HepG2 (cell line): ENCODE results near the gene GPR156. TPM values are rescaled to one million over a fixed set of nuclear protein-coding genes. Genes with fewer than 3 reads are reported as not detected.

Source experiments
- ATAC-seq: fragments of 200-7000 bp; cut with Tn5 transposase; 3 replicates; pipeline ENCODE4 v1.9.1; 2020; ENCODE audit warnings: mild to moderate bottlenecking, moderate library complexity
- BruUV-seq: library from RNA; stranded (reverse); fragments of 400-500 nt; replicated peaks from 2 replicates; lab custom pipeline; 2021; lab: Mats Ljungman, UMichigan
- CTCF ChIA-PET: fragments of 300-600 bp; formaldehyde crosslinking; extraction: SDS; loops from one replicate; lab custom pipeline; 2021; ENCODE audit warnings: low total read pairs, inconsistent platforms, low intra/inter-chr PET ratio; lab: Yijun Ruan, JAX
- POLR2A ChIA-PET: fragments of 350-600 bp; sonication (Branson Sonifier 250); formaldehyde crosslinking; loops from one replicate; lab custom pipeline; 2020; ENCODE audit warnings: antibody characterized with exemption, inconsistent platforms; lab: Yijun Ruan, JAX
- DNase-seq: peaks from one replicate; pipeline ENCODE4 v3.0.0-alpha.2; 2015; ENCODE audit warnings: low spot score
- FAIRE-seq: peaks from 3 replicates; lab custom pipeline; 2011; peaks lifted over from hg19 to GRCh38; lab: Jason Lieb, UNC
- H2AFZ ChIP-seq: one replicate; pipeline ENCODE4 v1.6.1; 2011; ENCODE audit warnings: low read length, inconsistent platforms
- H3K27ac ChIP-seq: fragments of 300-600 bp; 3 replicates; pipeline ENCODE4 v1.8.0; 2011; ENCODE audit warnings: mixed run types, mild to moderate bottlenecking, mixed read lengths, low read length, inconsistent platforms; ENCODE audit not compliant: insufficient read depth; ENCODE audit errors: extremely low read length
- H3K27me3 ChIP-seq, 2 experiments: fragments of 200-600 bp in 1 of 2; 2 replicates in 1 of 2; 3 replicates in 1 of 2; pipeline versions ENCODE4 v1.6.0 to v1.8.0; 2011; ENCODE audit warnings: low read length in 2 of 2, mild to moderate bottlenecking in 2 of 2, moderate library complexity in 2 of 2, inconsistent platforms in 1 of 2; ENCODE audit not compliant: insufficient read depth in 2 of 2, control insufficient read depth in 1 of 2
- H3K36me3 ChIP-seq, 2 experiments: fragments of 200-600 bp in 1 of 2; replicated peaks in 1 of 2; 2 replicates in 1 of 2; 3 replicates in 1 of 2; pipeline versions ENCODE4 v1.5.1 to v1.8.0; 2011; ENCODE audit warnings: low read length in 2 of 2, inconsistent platforms in 1 of 2; ENCODE audit not compliant: insufficient read depth in 2 of 2, control insufficient read depth in 1 of 2
- H3K4me1 ChIP-seq: 2 replicates; pipeline ENCODE4 v1.5.1; 2012; ENCODE audit warnings: low read length, inconsistent platforms; ENCODE audit not compliant: insufficient read depth
- H3K4me2 ChIP-seq: 2 replicates; pipeline ENCODE4 v1.6.0; 2011; ENCODE audit warnings: low read depth, low read length, inconsistent platforms
- H3K4me3 ChIP-seq, 3 experiments: fragments of 200-600 bp in 1 of 3; sonication (generic), shearing (Covaris generic) in 1 of 3; replicated peaks in 1 of 3; 2 replicates each; pipeline ENCODE4 v1.5.1; 2011 to 2016; ENCODE audit warnings: low read length in 3 of 3, inconsistent platforms in 2 of 3, low read depth in 2 of 3, mild to moderate bottlenecking in 2 of 3, control low read depth in 1 of 3, mixed read lengths in 1 of 3; ENCODE audit not compliant: insufficient read depth in 1 of 3
- H3K79me2 ChIP-seq: one replicate; pipeline ENCODE4 v1.6.1; 2011; ENCODE audit warnings: low read length, inconsistent platforms; ENCODE audit not compliant: insufficient read depth
- H3K9ac ChIP-seq: 2 replicates; pipeline ENCODE4 v1.6.0; 2011; ENCODE audit warnings: mild to moderate bottlenecking, low read depth, low read length, inconsistent platforms; ENCODE audit not compliant: insufficient read depth
- H3K9me3 ChIP-seq: 2 replicates; pipeline ENCODE4 v1.5.1; 2012; ENCODE audit warnings: mild to moderate bottlenecking, low read length
- H4K20me1 ChIP-seq: 2 replicates; pipeline ENCODE4 v1.6.0; 2011; ENCODE audit warnings: inconsistent platforms, mild to moderate bottlenecking, low read length, moderate library complexity; ENCODE audit not compliant: insufficient read depth
- FOXK1 ChIP-seq: sonication (generic); formaldehyde crosslinking; IDR thresholded peaks from 2 replicates; pipeline ENCODE4 v1.4.0; 2020; ENCODE audit warnings: low read depth, missing genetic modification reagents, borderline replicate concordance
- HNF4G ChIP-seq, 2 experiments: sonication (generic) in 1 of 2; formaldehyde crosslinking in 1 of 2; IDR thresholded peaks; 2 replicates each; pipeline versions ENCODE4 v1.4.0 to v1.6.1; 2011 to 2020; ENCODE audit warnings: borderline replicate concordance in 2 of 2, low read depth in 2 of 2, mild to moderate bottlenecking in 2 of 2, low read length in 1 of 2, missing genetic modification reagents in 1 of 2, moderate library complexity in 1 of 2
- HOXA9 ChIP-seq: sonication (generic); formaldehyde crosslinking; IDR thresholded peaks from 2 replicates; pipeline ENCODE4 v1.8.1; 2022; ENCODE audit warnings: missing genetic modification reagents, mild to moderate bottlenecking, moderate library complexity, borderline replicate concordance
- NCOA2 ChIP-seq: sonication (generic); formaldehyde crosslinking; IDR thresholded peaks from 2 replicates; pipeline ENCODE4 v1.8.0; 2022; ENCODE audit warnings: inconsistent platforms
- SRSF9 ChIP-seq: fragments of 200-400 bp; formaldehyde crosslinking; IDR thresholded peaks from 2 replicates; pipeline ENCODE4 v1.6.1; 2018; ENCODE audit warnings: borderline replicate concordance, mild to moderate bottlenecking, low read depth, low read length; ENCODE audit not compliant: insufficient read depth, poor library complexity, severe bottlenecking
- SRY ChIP-seq: sonication (generic); formaldehyde crosslinking; IDR thresholded peaks from 2 replicates; pipeline ENCODE4 v1.8.0; 2022; ENCODE audit warnings: mild to moderate bottlenecking, missing genetic modification reagents
- ZBTB21 ChIP-seq: sonication (generic); formaldehyde crosslinking; IDR thresholded peaks from 2 replicates; pipeline ENCODE4 v1.4.0; 2020; ENCODE audit warnings: missing genetic modification reagents
- WGBS: methylation state at CpG from one replicate; pipeline ENCODE4 v1.1.6; 2017; ENCODE audit warnings: low lambda C conversion rate; 5-methylcytosine and 5-hydroxymethylcytosine counted together
- in situ Hi-C: cut with HindIII; loops from 2 replicates; pipeline ENCODE4 v1.10.0; 2017; ENCODE audit warnings: low pct_unique_long_range_greater_than_20kb; ENCODE audit not compliant: extremely low pct_ligation_motif_present
- intact Hi-C: fragments of 100-400 bp; cut with micrococcal nuclease; formaldehyde crosslinking; loops from one replicate; pipeline ENCODE4 v1.10.0; 2022; ENCODE audit not compliant: unreplicated experiment
- polyA plus RNA-seq, 8 experiments: library from polyadenylated mRNA; depleted of rRNA in 3 of 8; stranded (reverse) in 7 of 8; unstranded in 1 of 8; fragments of >200 nt; fragmentation: Illumina TruSeq in 4 of 8; extraction: Trizol in 4 of 8; gene quantifications; 2 replicates each; pipeline versions ENCODE4 v1.2.1 to v1.2.3, GENCODE V29; 2011 to 2016; ENCODE audit warnings: low read depth in 4 of 8, missing spikeins in 1 of 8, mixed read lengths in 1 of 8; ENCODE audit not compliant: insufficient read depth in 1 of 8
- total RNA-seq, 5 experiments: library from RNA; depleted of rRNA; stranded (reverse); fragments of >200 nt; fragmentation: Illumina TruSeq; extraction: Trizol; gene quantifications; 2 replicates each; pipeline ENCODE4 v1.2.3, GENCODE V29; 2016; ENCODE audit warnings: low read depth in 1 of 5
- TF ChIP-seq, protein P1 (sequence below): sonication (generic); formaldehyde crosslinking; IDR thresholded peaks from 2 replicates; pipeline ENCODE4 v1.5.0; 2020; ENCODE audit warnings: missing genetic modification reagents
- TF ChIP-seq, protein P2 (sequence below): fragments of 450-650 bp; IDR thresholded peaks from 2 replicates; pipeline ENCODE4 v1.6.1; 2017

The GPR156 gene
- total and polyA plus RNA-seq, 2 of the 13 experiments (the other 11 are each of a cell fraction or from before 2014, with no cell fraction given) = not detected

DNA sequence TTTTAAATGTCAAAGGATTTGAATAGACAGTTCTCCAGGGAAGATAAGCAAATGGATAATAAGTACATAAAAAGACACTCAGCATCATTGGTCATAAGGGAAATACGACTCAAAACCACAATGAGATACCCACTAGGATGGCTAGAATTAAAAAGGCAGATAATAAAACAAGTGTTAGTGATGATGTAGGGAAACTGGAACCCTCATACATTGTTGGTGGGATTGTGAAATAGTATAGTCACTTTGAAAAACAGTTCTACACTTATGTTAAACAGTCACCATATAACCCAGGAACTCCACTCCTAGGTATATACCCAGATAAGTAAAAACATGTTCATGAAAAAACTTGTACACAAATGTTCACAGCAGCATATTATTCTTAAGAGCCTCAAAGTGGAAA lies 72.5 kb downstream of the GPR156 start:
- no peak for FAIRE-seq
- ChIA-PET POLR2A (no interaction called here), CTCF (no interaction called here)
- Histone ChIP-seq H4K20me1 (no peaks in the 10 kb centered on the region), H3K79me2 (no peaks in the 10 kb centered on the region), H2AFZ (no peak overlapping the region), H3K27me3 (peaks cover 0 to 3% of the 10 kb centered on the region in 2 experiments; a peak in 3 of 5 replicates), H3K36me3 (no peaks in the 10 kb centered on the region), H3K27ac (no peak overlapping the region), H3K4me1 (no peaks in the 10 kb centered on the region), H3K4me2 (no peak overlapping the region), H3K9ac (no peak overlapping the region), H3K4me3 (no peak overlapping the region), H3K9me3 (no peaks in the 10 kb centered on the region)
- TF ChIP-seq NCOA2 (no peak), HNF4G (IDR thresholded peaks at IDR 0.05; ENCODE audit: borderline replicate concordance, low read depth, low read length) (no peak), HNF4G (CRISPR knock-in tag; IDR thresholded peaks at IDR 0.05; ENCODE audit: borderline replicate concordance, low read depth) (no peak), FOXK1 (CRISPR knock-in tag) (no peak), HOXA9 (CRISPR knock-in tag) (no peak), SRSF9 (no peak), SRY (CRISPR knock-in tag) (no peak), ZBTB21 (CRISPR knock-in tag) (no peak)
- TF ChIP-seq, protein P1, sequence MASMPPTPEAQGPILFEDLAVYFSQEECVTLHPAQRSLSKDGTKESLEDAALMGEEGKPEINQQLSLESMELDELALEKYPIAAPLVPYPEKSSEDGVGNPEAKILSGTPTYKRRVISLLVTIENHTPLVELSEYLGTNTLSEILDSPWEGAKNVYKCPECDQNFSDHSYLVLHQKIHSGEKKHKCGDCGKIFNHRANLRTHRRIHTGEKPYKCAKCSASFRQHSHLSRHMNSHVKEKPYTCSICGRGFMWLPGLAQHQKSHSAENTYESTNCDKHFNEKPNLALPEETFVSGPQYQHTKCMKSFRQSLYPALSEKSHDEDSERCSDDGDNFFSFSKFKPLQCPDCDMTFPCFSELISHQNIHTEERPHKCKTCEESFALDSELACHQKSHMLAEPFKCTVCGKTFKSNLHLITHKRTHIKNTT (CRISPR knock-in tag) = no peak
- TF ChIP-seq, protein P2, sequence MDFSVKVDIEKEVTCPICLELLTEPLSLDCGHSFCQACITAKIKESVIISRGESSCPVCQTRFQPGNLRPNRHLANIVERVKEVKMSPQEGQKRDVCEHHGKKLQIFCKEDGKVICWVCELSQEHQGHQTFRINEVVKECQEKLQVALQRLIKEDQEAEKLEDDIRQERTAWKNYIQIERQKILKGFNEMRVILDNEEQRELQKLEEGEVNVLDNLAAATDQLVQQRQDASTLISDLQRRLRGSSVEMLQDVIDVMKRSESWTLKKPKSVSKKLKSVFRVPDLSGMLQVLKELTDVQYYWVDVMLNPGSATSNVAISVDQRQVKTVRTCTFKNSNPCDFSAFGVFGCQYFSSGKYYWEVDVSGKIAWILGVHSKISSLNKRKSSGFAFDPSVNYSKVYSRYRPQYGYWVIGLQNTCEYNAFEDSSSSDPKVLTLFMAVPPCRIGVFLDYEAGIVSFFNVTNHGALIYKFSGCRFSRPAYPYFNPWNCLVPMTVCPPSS = no peak
- 0% methylated on average over 1 of the region's 1 CpG for WGBS
- BruUV-seq = no TSS peak
- DNase-seq = no peak
- ATAC-seq = no peak
- intact Hi-C loops (no loop called here), in situ Hi-C loops (no loop called here)
